GM12872 (cell line): ENCODE measurements around the gene PCNP.

ENCODE experiments used
- CTCF ChIP-seq: IDR thresholded peaks from 3 replicates; pipeline ENCODE4 v1.5.1; 2011; ENCODE audit warnings: low read depth, mild to moderate bottlenecking, low read length, moderate library complexity; ENCODE audit not compliant: insufficient read depth

Gene PCNP

GRCh38 chr3:101633186-101633585 is 59.2 kb downstream of the PCNP start:
- TF ChIP-seq CTCF: no peak

DNA sequence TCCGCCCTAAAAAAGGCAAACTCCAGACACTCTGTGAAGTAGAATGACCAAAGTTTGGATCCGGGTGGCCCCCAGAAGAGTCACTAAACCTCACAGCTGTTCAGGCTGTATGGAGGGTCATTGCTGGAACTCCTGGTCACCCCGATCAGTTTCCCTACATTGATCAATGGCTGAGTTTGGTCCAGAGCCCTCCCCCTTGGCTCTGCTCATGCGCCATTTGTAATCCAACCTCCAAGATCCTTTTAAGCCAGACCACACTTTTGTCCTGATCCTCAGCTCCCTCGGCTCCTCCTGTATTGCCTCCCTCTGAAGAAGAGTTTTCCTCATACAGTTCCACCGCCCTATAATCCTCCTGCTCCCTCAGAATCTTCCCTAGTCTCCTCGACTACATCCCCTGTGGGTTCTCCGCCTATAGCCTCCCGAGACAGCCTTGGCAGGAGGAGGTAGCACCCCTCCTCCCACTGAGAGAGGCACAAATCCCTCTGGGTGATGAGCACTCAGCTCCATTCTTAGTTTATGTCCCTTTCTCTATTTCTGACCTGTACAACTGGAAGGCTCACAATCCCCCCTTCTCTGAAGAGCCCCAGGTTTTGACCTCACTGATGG is 60.7 kb downstream of the PCNP start:
- no peak for TF ChIP-seq CTCF

DNA sequence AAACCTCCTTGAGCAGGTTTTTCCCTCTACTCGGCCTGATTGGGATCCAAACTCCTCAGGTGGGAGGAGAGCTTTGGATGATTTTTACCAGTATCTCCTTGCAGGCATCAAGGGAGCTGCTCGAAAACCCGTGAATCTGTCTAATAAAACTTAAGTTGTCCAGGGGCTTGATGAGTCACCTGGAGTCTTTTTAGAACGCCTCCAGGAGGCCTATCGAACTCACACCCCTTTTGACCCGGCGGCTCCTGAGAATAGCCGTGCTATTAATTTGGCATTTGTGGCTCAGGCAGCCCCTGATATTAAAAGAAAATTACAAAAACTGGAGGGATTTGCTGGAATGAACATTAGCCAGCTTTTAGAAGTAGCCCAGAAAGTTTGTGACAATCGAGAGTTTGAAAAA is 61.4 kb downstream of the PCNP start:
- TF ChIP-seq CTCF: no peak

DNA sequence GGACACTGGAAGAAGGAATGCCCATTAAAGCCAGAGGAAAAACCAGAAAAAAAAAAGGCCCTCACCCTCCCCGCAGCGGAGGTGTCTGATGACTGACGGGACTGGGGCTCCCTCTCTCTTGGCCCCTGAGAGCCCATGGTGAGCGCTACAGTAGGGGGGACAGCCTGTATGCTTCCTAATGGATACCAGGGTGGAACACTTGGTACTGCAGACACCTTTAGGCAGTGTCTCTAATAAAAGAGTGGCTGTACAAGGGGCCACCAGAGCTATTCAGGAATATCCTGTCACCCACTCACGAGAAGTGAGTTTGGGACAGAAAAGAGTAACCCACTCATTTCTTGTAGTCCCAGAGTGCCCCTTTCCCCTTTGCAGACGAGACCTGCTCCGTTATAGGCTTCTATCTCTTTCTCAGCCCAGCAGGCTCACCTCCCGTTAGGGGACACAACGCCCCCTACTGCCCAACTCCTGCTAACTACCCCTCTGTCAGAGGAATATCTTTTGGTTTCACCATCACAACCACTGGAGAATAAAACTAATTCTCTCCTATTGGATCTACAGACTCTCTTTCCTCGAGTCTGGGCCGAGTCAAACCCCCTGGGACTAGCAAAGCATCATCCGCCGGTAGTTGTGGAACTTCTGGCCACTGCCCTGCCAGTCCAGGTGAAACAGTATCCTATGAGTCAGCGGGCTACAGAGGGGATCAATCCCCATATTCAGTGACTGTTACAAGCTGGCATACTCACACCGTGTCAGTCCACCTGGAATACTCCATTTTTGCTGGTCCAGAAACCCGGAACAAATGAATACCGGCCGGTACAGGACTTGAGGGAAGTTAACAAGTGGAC is 62.2 kb downstream of the PCNP start:
- peak; percentile 72 for TF ChIP-seq CTCF

DNA sequence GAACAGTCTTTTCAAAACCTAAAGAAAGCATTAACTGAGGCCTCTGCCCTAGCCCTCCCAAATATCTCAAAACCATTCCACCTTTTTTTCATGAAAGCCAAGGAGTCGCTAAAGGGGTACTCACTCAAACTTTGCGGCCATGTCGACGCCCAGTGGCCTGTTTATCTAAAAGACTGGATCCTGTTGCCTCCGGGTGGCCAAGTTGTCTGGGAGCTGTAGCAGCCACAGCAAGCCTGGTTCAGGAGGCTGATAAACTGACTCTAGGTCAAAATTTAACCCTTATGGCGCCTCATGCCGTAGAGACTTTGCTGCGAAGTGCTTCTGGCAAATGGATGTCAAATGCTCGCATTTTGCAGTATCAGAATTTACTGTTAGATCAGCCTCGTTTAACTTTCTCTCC is 63.5 kb downstream of the PCNP start:
- no peak for TF ChIP-seq CTCF

DNA sequence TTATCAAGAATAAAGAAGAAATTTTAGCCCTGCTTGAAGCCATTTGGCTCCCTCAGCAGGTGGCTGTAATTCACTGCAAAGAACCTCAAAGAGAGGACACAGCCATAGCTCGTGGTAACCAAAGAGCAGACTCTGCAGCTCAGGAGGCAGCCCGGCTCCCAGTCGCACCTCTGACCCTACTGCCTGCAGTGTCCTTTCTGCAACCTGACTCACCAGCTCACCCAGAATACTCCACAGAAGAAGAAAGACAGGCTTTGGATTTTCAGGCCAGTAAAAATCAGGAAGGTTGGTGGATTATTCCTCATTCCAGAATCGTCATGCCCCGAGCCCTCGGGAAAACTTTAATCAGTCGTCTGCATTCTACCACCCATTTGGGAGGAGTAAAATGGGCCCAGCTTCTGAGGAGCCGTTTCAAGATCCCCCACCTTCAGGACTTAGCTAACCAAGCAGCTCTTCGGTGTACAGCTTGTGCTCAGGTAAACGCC is 64.3 kb downstream of the PCNP start:
- no peak for TF ChIP-seq CTCF

- TF ChIP-seq CTCF: no peak
Measured at GRCh38 chr3:101639280-101639963, 65.4 kb downstream of the PCNP start.
